Measurements from ENCODE around the gene PADI1.

The PADI1 gene

DNA sequence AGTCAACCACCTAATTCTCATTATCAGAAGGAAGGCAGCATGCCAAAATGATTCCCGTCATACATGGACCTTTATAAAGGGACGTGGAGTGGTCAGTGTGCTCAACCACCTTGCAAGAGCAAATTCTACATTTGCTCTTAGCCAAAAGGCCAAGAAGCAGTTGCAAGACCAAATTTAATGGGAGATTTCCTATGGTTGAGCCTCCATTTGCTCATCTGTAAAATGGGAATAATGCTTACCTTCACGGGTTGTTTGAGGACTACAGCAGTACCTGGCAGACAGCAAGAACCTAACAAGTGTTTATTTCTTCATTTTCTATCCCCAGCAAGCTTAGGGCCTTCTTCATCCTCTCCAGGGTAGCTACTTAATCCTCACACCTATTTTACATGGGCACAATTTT is 85.6 kb downstream of the PADI1 start:
- H3K27ac ChIP-seq (ENCODE audit: low read depth, low read length), result no peak overlapping the region
- H3K4me3 ChIP-seq (ENCODE audit: low read depth in 1 of 5, low read length in 5 of 5), result no peak overlapping the region
- H3K9ac ChIP-seq (ENCODE audit: low read length in 5 of 5), result no peak overlapping the region
- H3K4me1 ChIP-seq (ENCODE audit: control insufficient read depth in 5 of 5, insufficient read depth in 5 of 5, low read length in 5 of 5), result peaks cover 0 to 4% (median 0%) of the 10 kb centered on the region in 5 donors
- H3K9me3 ChIP-seq (ENCODE audit: control insufficient read depth in 5 of 5, low read length in 5 of 5), result no peaks in the 10 kb centered on the region
- H3K36me3 ChIP-seq (ENCODE audit: control insufficient read depth in 5 of 5, insufficient read depth in 5 of 5, low read length in 5 of 5), result no peaks in the 10 kb centered on the region
- H3K27me3 ChIP-seq (ENCODE audit: control insufficient read depth in 5 of 5, insufficient read depth in 4 of 5, low read length in 5 of 5), result peaks cover 0 to 19% (median 9%) of the 10 kb centered on the region in 5 donors

DNA sequence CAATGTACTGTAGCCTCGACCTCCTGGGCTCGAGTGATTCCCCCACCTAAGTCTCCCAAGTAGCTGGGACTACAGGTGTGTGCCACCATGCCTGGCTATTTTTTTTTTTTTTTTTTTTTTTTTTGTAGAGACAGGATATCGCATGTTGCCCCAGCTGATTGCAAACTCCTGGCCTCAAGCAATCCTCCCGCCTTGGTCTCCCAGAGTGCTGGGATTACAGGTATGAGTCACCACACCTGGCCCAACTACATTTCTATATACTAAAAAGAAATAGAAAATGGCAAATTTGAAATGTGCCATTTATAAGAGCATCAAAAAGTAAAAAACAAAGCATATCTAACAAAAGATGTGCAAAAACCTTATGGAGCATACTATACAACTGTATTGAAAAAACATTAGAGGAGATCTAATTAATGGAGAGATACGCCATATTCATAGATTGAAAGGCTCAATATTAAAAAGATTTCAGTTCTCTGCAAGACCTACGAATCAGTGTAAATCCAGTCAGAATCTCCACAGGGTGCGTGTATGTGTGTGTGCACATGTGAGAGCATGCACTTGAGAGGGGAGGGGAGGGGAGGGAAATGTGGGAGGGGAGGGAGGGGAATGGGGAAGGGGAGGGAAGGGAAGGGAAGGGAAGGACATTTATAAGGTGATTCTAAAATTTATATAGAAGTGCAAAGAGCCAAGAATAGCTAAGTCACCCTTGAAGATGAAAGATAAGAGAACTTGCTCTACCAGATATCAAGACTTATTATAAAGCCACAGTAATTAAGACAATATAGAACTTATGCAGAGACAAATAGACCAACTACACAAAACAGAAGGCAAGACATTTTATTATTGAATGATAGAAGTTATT is 87.6 kb downstream of the PADI1 start:
- Histone ChIP-seq H3K4me3 (ENCODE audit: low read depth in 1 of 5, low read length in 5 of 5) (no peak overlapping the region), H3K9ac (ENCODE audit: low read length in 5 of 5) (no peak overlapping the region), H3K36me3 (ENCODE audit: control insufficient read depth in 5 of 5, insufficient read depth in 5 of 5, low read length in 5 of 5) (no peaks in the 10 kb centered on the region), H3K27ac (ENCODE audit: low read depth, low read length) (no peak overlapping the region), H3K27me3 (ENCODE audit: control insufficient read depth in 5 of 5, insufficient read depth in 4 of 5, low read length in 5 of 5) (peaks cover 0 to 12% (median 7%) of the 10 kb centered on the region in 5 donors), H3K9me3 (ENCODE audit: control insufficient read depth in 5 of 5, low read length in 5 of 5) (no peaks in the 10 kb centered on the region), H3K4me1 (ENCODE audit: control insufficient read depth in 5 of 5, insufficient read depth in 5 of 5, low read length in 5 of 5) (peaks cover 0 to 4% (median 0%) of the 10 kb centered on the region in 5 donors)

GRCh38 chr1:17293681-17294425 is 88.9 kb downstream of the PADI1 start:
- Histone ChIP-seq H3K36me3 (ENCODE audit: control insufficient read depth in 5 of 5, insufficient read depth in 5 of 5, low read length in 5 of 5) (no peaks in the 10 kb centered on the region), H3K4me1 (ENCODE audit: control insufficient read depth in 5 of 5, insufficient read depth in 5 of 5, low read length in 5 of 5) (peaks cover 0 to 9% (median 0%) of the 10 kb centered on the region in 5 donors), H3K27me3 (ENCODE audit: control insufficient read depth in 5 of 5, insufficient read depth in 4 of 5, low read length in 5 of 5) (peaks cover 0 to 9% (median 4%) of the 10 kb centered on the region in 5 donors), H3K9ac (ENCODE audit: low read length in 5 of 5) (no peak overlapping the region), H3K27ac (ENCODE audit: low read depth, low read length) (no peak overlapping the region), H3K9me3 (ENCODE audit: control insufficient read depth in 5 of 5, low read length in 5 of 5) (no peaks in the 10 kb centered on the region), H3K4me3 (ENCODE audit: low read depth in 1 of 5, low read length in 5 of 5) (no peak overlapping the region)

DNA sequence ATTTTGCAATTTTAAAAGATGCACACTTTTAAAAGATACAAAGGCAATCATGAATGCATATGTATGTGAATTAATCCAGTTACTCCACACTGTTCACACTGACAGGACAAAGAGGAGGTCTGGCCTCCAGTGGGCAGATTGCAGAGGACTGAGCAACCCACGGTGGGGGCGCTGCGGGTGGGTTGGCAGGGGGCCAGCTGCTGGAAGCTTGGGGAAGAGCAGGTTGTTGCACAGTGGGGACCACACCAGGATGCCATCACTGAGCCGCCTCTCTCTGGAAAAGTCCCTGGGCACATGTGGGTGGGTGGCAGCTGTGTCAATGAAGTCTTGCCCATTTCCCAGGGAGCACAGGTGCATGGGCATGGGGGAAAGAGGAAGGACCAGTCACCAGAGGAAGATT is 90.4 kb downstream of the PADI1 start:
- no peak overlapping the region for H3K9ac ChIP-seq (ENCODE audit: low read length in 5 of 5)
- H3K27me3 ChIP-seq (ENCODE audit: control insufficient read depth in 5 of 5, insufficient read depth in 4 of 5, low read length in 5 of 5), result peaks cover 0 to 9% (median 4%) of the 10 kb centered on the region in 5 donors
- peaks cover 0 to 9% (median 0%) of the 10 kb centered on the region in 5 donors for H3K4me1 ChIP-seq (ENCODE audit: control insufficient read depth in 5 of 5, insufficient read depth in 5 of 5, low read length in 5 of 5)
- no peak overlapping the region for H3K27ac ChIP-seq (ENCODE audit: low read depth, low read length)
- H3K9me3 ChIP-seq (ENCODE audit: control insufficient read depth in 5 of 5, low read length in 5 of 5), result no peaks in the 10 kb centered on the region
- no peaks in the 10 kb centered on the region for H3K36me3 ChIP-seq (ENCODE audit: control insufficient read depth in 5 of 5, insufficient read depth in 5 of 5, low read length in 5 of 5)
- no peak overlapping the region for H3K4me3 ChIP-seq (ENCODE audit: low read depth in 1 of 5, low read length in 5 of 5)
